HepG2 (cell line): ENCODE measurements around the gene NUDT1. TPM values are rescaled to one million over a fixed set of nuclear protein-coding genes. Genes with fewer than 3 reads are reported as not detected.
A peak's percentile ranks its signal among the peaks of the same experiment; 100 is the strongest.

Experiments used
- AHR ChIP-seq: IDR thresholded peaks from 2 replicates; pipeline ENCODE4 v1.6.1; 2018; ENCODE audit warnings: missing genetic modification reagents, missing compliant biosample characterization
- CHCHD3 ChIP-seq: sonication (generic); formaldehyde crosslinking; IDR thresholded peaks from 2 replicates; pipeline ENCODE4 v1.8.0; 2022; ENCODE audit warnings: mild to moderate bottlenecking, missing genetic modification reagents, moderate library complexity
- EED ChIP-seq: sonication (generic); formaldehyde crosslinking; IDR thresholded peaks from 2 replicates; pipeline ENCODE4 v1.5.0; 2020; ENCODE audit warnings: mild to moderate bottlenecking, missing genetic modification reagents
- GLI4 ChIP-seq: sonication (generic); formaldehyde crosslinking; IDR thresholded peaks from 2 replicates; pipeline ENCODE4 v1.5.1; 2020; ENCODE audit warnings: missing genetic modification reagents, mild to moderate bottlenecking, moderate library complexity, borderline replicate concordance
- HMG20B ChIP-seq: conservative IDR thresholded peaks from 2 replicates; pipeline ENCODE4 v1.6.1; 2016; ENCODE audit warnings: missing genetic modification reagents, missing compliant biosample characterization
- IRX3 ChIP-seq: sonication (generic); formaldehyde crosslinking; IDR thresholded peaks from 2 replicates; pipeline ENCODE4 v1.8.1; 2023; ENCODE audit warnings: mild to moderate bottlenecking, low read depth, missing genetic modification reagents, borderline replicate concordance
- KDM2A ChIP-seq: sonication (generic); formaldehyde crosslinking; IDR thresholded peaks from 2 replicates; pipeline ENCODE4 v1.4.0; 2020; ENCODE audit warnings: low read depth, missing genetic modification reagents, borderline replicate concordance
- NPAS2 ChIP-seq: sonication (generic); formaldehyde crosslinking; IDR thresholded peaks from 2 replicates; pipeline ENCODE4 v1.8.0; 2022; ENCODE audit warnings: mild to moderate bottlenecking, missing genetic modification reagents, borderline replicate concordance
- NR1H2 ChIP-seq: sonication (generic); formaldehyde crosslinking; IDR thresholded peaks from 2 replicates; pipeline ENCODE4 v1.8.1; 2022; ENCODE audit warnings: low read depth, missing genetic modification reagents, borderline replicate concordance
- SOX6 ChIP-seq, 2 experiments: fragments of 450-650 bp in 1 of 2; sonication (generic) in 1 of 2; formaldehyde crosslinking in 1 of 2; IDR thresholded peaks; 2 replicates each; pipeline versions ENCODE4 v1.4.0 to v1.6.1; 2017 to 2020; ENCODE audit warnings: antibody characterized with exemption in 1 of 2, mild to moderate bottlenecking in 1 of 2, missing genetic modification reagents in 1 of 2
- SP4 ChIP-seq: sonication (generic); formaldehyde crosslinking; IDR thresholded peaks from 2 replicates; pipeline ENCODE4 v1.8.1; 2023; ENCODE audit warnings: mild to moderate bottlenecking, missing genetic modification reagents
- ZNF225 ChIP-seq: sonication (generic); formaldehyde crosslinking; IDR thresholded peaks from 2 replicates; pipeline ENCODE4 v1.4.0; 2020; ENCODE audit warnings: mild to moderate bottlenecking, missing genetic modification reagents
- ZNF563 ChIP-seq: sonication (generic); formaldehyde crosslinking; IDR thresholded peaks from 2 replicates; pipeline ENCODE4 v1.8.0; 2022; ENCODE audit warnings: mild to moderate bottlenecking, moderate library complexity, missing genetic modification reagents
- ZNF7 ChIP-seq: IDR thresholded peaks from 2 replicates; pipeline ENCODE4 v1.6.1; 2016; ENCODE audit warnings: missing biosample characterization, missing genetic modification reagents
- ZNF709 ChIP-seq: sonication (generic); formaldehyde crosslinking; IDR thresholded peaks from 2 replicates; pipeline ENCODE4 v1.5.0; 2020; ENCODE audit warnings: mild to moderate bottlenecking, missing genetic modification reagents
- polyA plus RNA-seq, 8 experiments: library from polyadenylated mRNA; depleted of rRNA in 3 of 8; stranded (reverse) in 7 of 8; unstranded in 1 of 8; fragments of >200 nt; fragmentation: Illumina TruSeq in 4 of 8; extraction: Trizol in 4 of 8; gene quantifications; 2 replicates each; pipeline versions ENCODE4 v1.2.1 to v1.2.3, GENCODE V29; 2011 to 2016; ENCODE audit warnings: low read depth in 4 of 8, missing spikeins in 1 of 8, mixed read lengths in 1 of 8; ENCODE audit not compliant: insufficient read depth in 1 of 8
- total RNA-seq, 5 experiments: library from RNA; depleted of rRNA; stranded (reverse); fragments of >200 nt; fragmentation: Illumina TruSeq; extraction: Trizol; gene quantifications; 2 replicates each; pipeline ENCODE4 v1.2.3, GENCODE V29; 2016; ENCODE audit warnings: low read depth in 1 of 5
- TF ChIP-seq, protein P1 (sequence below): sonication (generic); formaldehyde crosslinking; IDR thresholded peaks from 2 replicates; pipeline ENCODE4 v1.4.0; 2020; ENCODE audit warnings: mild to moderate bottlenecking, missing genetic modification reagents
- TF ChIP-seq, protein P2 (sequence below): sonication (generic); formaldehyde crosslinking; IDR thresholded peaks from 2 replicates; pipeline ENCODE4 v1.4.0; 2020; ENCODE audit warnings: missing genetic modification reagents
- TF ChIP-seq, protein P3 (sequence below): sonication (generic); formaldehyde crosslinking; IDR thresholded peaks from 2 replicates; pipeline ENCODE4 v1.4.0; 2020; ENCODE audit warnings: missing genetic modification reagents
- TF ChIP-seq, protein P4 (sequence below): sonication (generic); formaldehyde crosslinking; IDR thresholded peaks from 2 replicates; pipeline ENCODE4 v1.4.0; 2020; ENCODE audit warnings: missing genetic modification reagents

The NUDT1 gene
- total and polyA plus RNA-seq, 2 of the 13 experiments (the other 11 are each of a cell fraction or from before 2014, with no cell fraction given) = 9.1 to 26.8 TPM

DNA sequence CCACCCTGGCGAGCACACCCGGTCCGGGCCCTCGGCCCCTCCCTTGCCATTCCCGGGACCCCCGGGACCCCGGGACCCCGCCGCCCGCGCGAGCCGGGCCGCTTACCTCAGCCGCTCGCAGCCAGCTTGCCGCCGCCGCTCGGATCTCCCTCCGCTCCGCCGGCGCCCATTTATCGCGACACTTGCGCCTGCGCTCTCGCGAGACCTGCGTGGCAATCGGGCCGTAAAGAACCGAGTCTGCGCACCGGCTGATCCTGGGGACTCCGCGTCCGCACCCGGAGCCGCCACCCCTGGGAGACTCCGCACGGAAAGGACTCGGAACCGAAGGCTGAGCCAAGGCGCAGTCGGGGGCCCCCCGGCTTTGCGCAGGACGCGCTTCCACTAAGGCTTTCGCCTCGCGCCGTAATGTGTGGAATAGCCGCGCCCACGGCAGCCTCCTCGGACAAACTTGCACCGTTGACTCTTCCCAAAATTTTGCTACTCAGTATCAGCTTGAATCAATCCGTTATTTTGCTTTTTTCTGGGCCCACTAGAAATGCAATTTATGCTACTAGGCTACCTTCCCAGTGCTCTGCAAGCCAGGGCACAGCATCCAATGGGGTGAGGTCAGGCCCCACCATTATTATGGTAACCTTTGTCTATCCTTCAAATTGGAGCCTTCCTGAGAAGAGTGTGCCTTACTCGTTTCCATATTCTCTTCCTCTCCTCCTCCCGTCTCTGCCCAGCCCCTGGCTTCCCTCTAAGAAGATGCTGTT is 9.1 kb upstream of the NUDT1 start, which contains the start of gene MAD1L1 (continued):
- TF ChIP-seq ZNF225 (CRISPR knock-in tag) = 0 out of 2 replicates have a peak, but pooled peaks have one; percentile 21
- no peak for TF ChIP-seq IRX3 (CRISPR knock-in tag)
- TF ChIP-seq ZNF709 = 0 out of 2 replicates have a peak, but pooled peaks have one; percentile 21
- peak; percentile 96 for TF ChIP-seq KDM2A (CRISPR knock-in tag)
- no peak for TF ChIP-seq ZNF7 (CRISPR knock-in tag)
- TF ChIP-seq SP4 (CRISPR knock-in tag) = peak; percentile 61
- no peak for TF ChIP-seq CHCHD3
- TF ChIP-seq ZNF563 = 0 out of 2 replicates have a peak, but pooled peaks have one; percentile 51
- no peak for TF ChIP-seq GLI4 (CRISPR knock-in tag)
- no peak for TF ChIP-seq NR1H2
- TF ChIP-seq, protein P1, sequence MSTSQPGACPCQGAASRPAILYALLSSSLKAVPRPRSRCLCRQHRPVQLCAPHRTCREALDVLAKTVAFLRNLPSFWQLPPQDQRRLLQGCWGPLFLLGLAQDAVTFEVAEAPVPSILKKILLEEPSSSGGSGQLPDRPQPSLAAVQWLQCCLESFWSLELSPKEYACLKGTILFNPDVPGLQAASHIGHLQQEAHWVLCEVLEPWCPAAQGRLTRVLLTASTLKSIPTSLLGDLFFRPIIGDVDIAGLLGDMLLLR = peak; percentile 46; the same call in 1 of the 2 replicates
- TF ChIP-seq EED (CRISPR knock-in tag) = peak; percentile 68
- TF ChIP-seq NPAS2 (CRISPR knock-in tag) = no peak
- TF ChIP-seq SOX6 (IDR thresholded peaks at IDR 0.05) = no peak
- TF ChIP-seq SOX6 (CRISPR knock-in tag; IDR thresholded peaks at IDR 0.05) = peak; percentile 63
- 0 out of 2 replicates have a peak, but pooled peaks have one; percentile 20 for TF ChIP-seq HMG20B (CRISPR knock-in tag)
- TF ChIP-seq, protein P2, sequence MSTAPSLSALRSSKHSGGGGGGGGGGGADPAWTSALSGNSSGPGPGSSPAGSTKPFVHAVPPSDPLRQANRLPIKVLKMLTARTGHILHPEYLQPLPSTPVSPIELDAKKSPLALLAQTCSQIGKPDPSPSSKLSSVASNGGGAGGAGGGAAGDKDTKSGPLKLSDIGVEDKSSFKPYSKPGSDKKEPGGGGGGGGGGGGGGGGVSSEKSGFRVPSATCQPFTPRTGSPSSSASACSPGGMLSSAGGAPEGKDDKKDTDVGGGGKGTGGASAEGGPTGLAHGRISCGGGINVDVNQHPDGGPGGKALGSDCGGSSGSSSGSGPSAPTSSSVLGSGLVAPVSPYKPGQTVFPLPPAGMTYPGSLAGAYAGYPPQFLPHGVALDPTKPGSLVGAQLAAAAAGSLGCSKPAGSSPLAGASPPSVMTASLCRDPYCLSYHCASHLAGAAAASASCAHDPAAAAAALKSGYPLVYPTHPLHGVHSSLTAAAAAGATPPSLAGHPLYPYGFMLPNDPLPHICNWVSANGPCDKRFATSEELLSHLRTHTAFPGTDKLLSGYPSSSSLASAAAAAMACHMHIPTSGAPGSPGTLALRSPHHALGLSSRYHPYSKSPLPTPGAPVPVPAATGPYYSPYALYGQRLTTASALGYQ = 0 out of 2 replicates have a peak, but pooled peaks have one; percentile 51
- TF ChIP-seq, protein P3, sequence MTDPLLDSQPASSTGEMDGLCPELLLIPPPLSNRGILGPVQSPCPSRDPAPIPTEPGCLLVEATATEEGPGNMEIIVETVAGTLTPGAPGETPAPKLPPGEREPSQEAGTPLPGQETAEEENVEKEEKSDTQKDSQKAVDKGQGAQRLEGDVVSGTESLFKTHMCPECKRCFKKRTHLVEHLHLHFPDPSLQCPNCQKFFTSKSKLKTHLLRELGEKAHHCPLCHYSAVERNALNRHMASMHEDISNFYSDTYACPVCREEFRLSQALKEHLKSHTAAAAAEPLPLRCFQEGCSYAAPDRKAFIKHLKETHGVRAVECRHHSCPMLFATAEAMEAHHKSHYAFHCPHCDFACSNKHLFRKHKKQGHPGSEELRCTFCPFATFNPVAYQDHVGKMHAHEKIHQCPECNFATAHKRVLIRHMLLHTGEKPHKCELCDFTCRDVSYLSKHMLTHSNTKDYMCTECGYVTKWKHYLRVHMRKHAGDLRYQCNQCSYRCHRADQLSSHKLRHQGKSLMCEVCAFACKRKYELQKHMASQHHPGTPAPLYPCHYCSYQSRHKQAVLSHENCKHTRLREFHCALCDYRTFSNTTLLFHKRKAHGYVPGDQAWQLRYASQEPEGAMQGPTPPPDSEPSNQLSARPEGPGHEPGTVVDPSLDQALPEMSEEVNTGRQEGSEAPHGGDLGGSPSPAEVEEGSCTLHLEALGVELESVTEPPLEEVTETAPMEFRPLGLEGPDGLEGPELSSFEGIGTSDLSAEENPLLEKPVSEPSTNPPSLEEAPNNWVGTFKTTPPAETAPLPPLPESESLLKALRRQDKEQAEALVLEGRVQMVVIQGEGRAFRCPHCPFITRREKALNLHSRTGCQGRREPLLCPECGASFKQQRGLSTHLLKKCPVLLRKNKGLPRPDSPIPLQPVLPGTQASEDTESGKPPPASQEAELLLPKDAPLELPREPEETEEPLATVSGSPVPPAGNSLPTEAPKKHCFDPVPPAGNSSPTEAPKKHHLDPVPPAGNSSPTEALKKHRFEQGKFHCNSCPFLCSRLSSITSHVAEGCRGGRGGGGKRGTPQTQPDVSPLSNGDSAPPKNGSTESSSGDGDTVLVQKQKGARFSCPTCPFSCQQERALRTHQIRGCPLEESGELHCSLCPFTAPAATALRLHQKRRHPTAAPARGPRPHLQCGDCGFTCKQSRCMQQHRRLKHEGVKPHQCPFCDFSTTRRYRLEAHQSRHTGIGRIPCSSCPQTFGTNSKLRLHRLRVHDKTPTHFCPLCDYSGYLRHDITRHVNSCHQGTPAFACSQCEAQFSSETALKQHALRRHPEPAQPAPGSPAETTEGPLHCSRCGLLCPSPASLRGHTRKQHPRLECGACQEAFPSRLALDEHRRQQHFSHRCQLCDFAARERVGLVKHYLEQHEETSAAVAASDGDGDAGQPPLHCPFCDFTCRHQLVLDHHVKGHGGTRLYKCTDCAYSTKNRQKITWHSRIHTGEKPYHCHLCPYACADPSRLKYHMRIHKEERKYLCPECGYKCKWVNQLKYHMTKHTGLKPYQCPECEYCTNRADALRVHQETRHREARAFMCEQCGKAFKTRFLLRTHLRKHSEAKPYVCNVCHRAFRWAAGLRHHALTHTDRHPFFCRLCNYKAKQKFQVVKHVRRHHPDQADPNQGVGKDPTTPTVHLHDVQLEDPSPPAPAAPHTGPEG (CRISPR knock-in tag) = no peak; the same call in 1 of the 2 replicates
- peak; percentile 69; the same call in 1 of the 2 replicates for TF ChIP-seq AHR (CRISPR knock-in tag)
- TF ChIP-seq, protein P4, sequence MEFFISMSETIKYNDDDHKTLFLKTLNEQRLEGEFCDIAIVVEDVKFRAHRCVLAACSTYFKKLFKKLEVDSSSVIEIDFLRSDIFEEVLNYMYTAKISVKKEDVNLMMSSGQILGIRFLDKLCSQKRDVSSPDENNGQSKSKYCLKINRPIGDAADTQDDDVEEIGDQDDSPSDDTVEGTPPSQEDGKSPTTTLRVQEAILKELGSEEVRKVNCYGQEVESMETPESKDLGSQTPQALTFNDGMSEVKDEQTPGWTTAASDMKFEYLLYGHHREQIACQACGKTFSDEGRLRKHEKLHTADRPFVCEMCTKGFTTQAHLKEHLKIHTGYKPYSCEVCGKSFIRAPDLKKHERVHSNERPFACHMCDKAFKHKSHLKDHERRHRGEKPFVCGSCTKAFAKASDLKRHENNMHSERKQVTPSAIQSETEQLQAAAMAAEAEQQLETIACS (CRISPR knock-in tag) = 0 out of 2 replicates have a peak, but pooled peaks have one; percentile 43
